ENCODE results near the gene TIAM1.

TIAM1 gene

GRCh38 chr21:31225713-31226112 lies 118.3 kb downstream of the TIAM1 start:
- no peak overlapping the region for H2BK5ac ChIP-seq (ENCODE audit: low read length)
- no peaks in the 10 kb centered on the region for H3K9me3 ChIP-seq (replicated peaks in 1 of 2; ENCODE audit: control insufficient read depth in 2 of 2, insufficient read depth in 1 of 2, low read depth in 1 of 2, low read length in 2 of 2)
- H3K4me2 ChIP-seq (ENCODE audit: insufficient read depth, low read length, poor library complexity, severe bottlenecking), result no peak overlapping the region
- H4K91ac ChIP-seq (ENCODE audit: low read depth, low read length, poor library complexity), result no peak overlapping the region
- no peak overlapping the region for H2BK15ac ChIP-seq (ENCODE audit: low read length)
- no peak overlapping the region for H2AK5ac ChIP-seq (ENCODE audit: low read depth, low read length)
- H3K27me3 ChIP-seq (ENCODE audit: control insufficient read depth in 3 of 3, insufficient read depth in 3 of 3, low read depth in 1 of 3, low read length in 3 of 3), result no peaks in the 10 kb centered on the region
- H3K4me3 ChIP-seq (ENCODE audit: low read length in 2 of 2), result no peak overlapping the region
- DNase-seq (ENCODE audit: low spot score), result no peak
- WGBS, 2 donors (ENCODE audit: extremely low coverage in 2 of 2, insufficient read length in 2 of 2, insufficient replicate concordance in 1 of 2), result no CpG with 5 or more reads among the region's 11 CpGs
- no peak overlapping the region for H2BK12ac ChIP-seq (ENCODE audit: low read length)
- H3K9ac ChIP-seq (ENCODE audit: low read depth, low read length, poor library complexity), result no peak overlapping the region
- H3K36me3 ChIP-seq (replicated peaks in 1 of 2; ENCODE audit: control insufficient read depth in 2 of 2, insufficient read depth in 2 of 2, low read length in 2 of 2), result peaks cover 2 to 51% of the 10 kb centered on the region in 2 donors
- no peaks in the 10 kb centered on the region for H3K79me1 ChIP-seq (ENCODE audit: low read depth, low read length)
- H3K27ac ChIP-seq (replicated peaks; ENCODE audit: low read length), result no peak overlapping the region
- no peak overlapping the region for H2BK120ac ChIP-seq (ENCODE audit: low read depth, low read length)
- H2AFZ ChIP-seq (ENCODE audit: low read length), result no peak overlapping the region
- no peak overlapping the region for H4K8ac ChIP-seq (ENCODE audit: low read depth, low read length)
- no peak overlapping the region for H3K4ac ChIP-seq (ENCODE audit: low read length)
- H3K23ac ChIP-seq (ENCODE audit: low read depth, low read length, poor library complexity), result no peak overlapping the region
- peaks cover 0 to 4% of the 10 kb centered on the region in 2 donors for H3K4me1 ChIP-seq (ENCODE audit: control insufficient read depth in 2 of 2, insufficient read depth in 1 of 2, low read depth in 1 of 2, low read length in 2 of 2)
- no peak overlapping the region for H3K14ac ChIP-seq (ENCODE audit: low read length)
- H3K18ac ChIP-seq (ENCODE audit: low read length), result no peak overlapping the region

DNA sequence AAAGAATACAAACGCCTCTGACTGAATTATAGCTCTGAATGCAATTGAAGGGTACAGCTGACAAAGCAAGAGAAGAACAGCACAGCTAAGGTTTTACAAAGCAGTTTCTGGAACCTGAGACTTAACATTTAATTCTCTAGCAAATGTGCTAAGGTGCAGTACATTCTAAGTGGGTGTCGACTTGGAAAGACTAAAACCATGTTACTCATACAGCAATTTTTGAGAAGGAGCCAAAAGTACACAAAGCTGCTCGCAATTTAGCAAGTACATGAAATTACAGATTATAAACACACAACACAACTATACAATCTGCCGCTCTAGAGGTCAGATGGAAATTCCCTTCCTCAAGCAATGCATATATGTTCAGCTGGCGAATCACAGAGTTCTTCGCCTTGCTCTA lies 121.9 kb downstream of the TIAM1 start:
- no peak overlapping the region for H2AFZ ChIP-seq (ENCODE audit: low read length)
- DNase-seq (ENCODE audit: low spot score), result no peak
- H3K36me3 ChIP-seq (replicated peaks in 1 of 2; ENCODE audit: control insufficient read depth in 2 of 2, insufficient read depth in 2 of 2, low read length in 2 of 2), result peaks cover 7 to 61% of the 10 kb centered on the region in 2 donors
- no peaks in the 10 kb centered on the region for H3K79me1 ChIP-seq (ENCODE audit: low read depth, low read length)
- no peak overlapping the region for H3K4me3 ChIP-seq (ENCODE audit: low read length in 2 of 2)
- no peak overlapping the region for H2BK5ac ChIP-seq (ENCODE audit: low read length)
- WGBS, 2 donors (ENCODE audit: extremely low coverage in 2 of 2, insufficient read length in 2 of 2, insufficient replicate concordance in 1 of 2), result no CpG with 5 or more reads among the region's 6 CpGs
- H3K9ac ChIP-seq (ENCODE audit: low read depth, low read length, poor library complexity), result no peak overlapping the region
- no peak overlapping the region for H4K91ac ChIP-seq (ENCODE audit: low read depth, low read length, poor library complexity)
- no peak overlapping the region for H4K8ac ChIP-seq (ENCODE audit: low read depth, low read length)
- no peaks in the 10 kb centered on the region for H3K27me3 ChIP-seq (ENCODE audit: control insufficient read depth in 3 of 3, insufficient read depth in 3 of 3, low read depth in 1 of 3, low read length in 3 of 3)
- H3K27ac ChIP-seq (replicated peaks; ENCODE audit: low read length), result no peak overlapping the region
- H2BK15ac ChIP-seq (ENCODE audit: low read length), result no peak overlapping the region
- no peak overlapping the region for H2AK5ac ChIP-seq (ENCODE audit: low read depth, low read length)
- H3K4me2 ChIP-seq (ENCODE audit: insufficient read depth, low read length, poor library complexity, severe bottlenecking), result no peak overlapping the region
- no peak overlapping the region for H3K23ac ChIP-seq (ENCODE audit: low read depth, low read length, poor library complexity)
- no peak overlapping the region for H2BK12ac ChIP-seq (ENCODE audit: low read length)
- no peak overlapping the region for H3K14ac ChIP-seq (ENCODE audit: low read length)
- H3K9me3 ChIP-seq (replicated peaks in 1 of 2; ENCODE audit: control insufficient read depth in 2 of 2, insufficient read depth in 1 of 2, low read depth in 1 of 2, low read length in 2 of 2), result no peaks in the 10 kb centered on the region
- H3K4me1 ChIP-seq (ENCODE audit: control insufficient read depth in 2 of 2, insufficient read depth in 1 of 2, low read depth in 1 of 2, low read length in 2 of 2), result peaks cover 3 to 8% of the 10 kb centered on the region in 2 donors
- H3K18ac ChIP-seq (ENCODE audit: low read length), result no peak overlapping the region
- H2BK120ac ChIP-seq (ENCODE audit: low read depth, low read length), result no peak overlapping the region
- no peak overlapping the region for H3K4ac ChIP-seq (ENCODE audit: low read length)

- Histone ChIP-seq H2BK5ac (ENCODE audit: low read length) (no peak overlapping the region), H4K91ac (ENCODE audit: low read depth, low read length, poor library complexity) (no peak overlapping the region), H3K18ac (ENCODE audit: low read length) (no peak overlapping the region), H2AK5ac (ENCODE audit: low read depth, low read length) (no peak overlapping the region), H3K9ac (ENCODE audit: low read depth, low read length, poor library complexity) (no peak overlapping the region), H2BK15ac (ENCODE audit: low read length) (no peak overlapping the region), H2AFZ (ENCODE audit: low read length) (no peak overlapping the region), H4K8ac (ENCODE audit: low read depth, low read length) (no peak overlapping the region), H3K23ac (ENCODE audit: low read depth, low read length, poor library complexity) (no peak overlapping the region), H3K4ac (ENCODE audit: low read length) (no peak overlapping the region), H2BK12ac (ENCODE audit: low read length) (no peak overlapping the region), H3K9me3 (replicated peaks in 1 of 2; ENCODE audit: control insufficient read depth in 2 of 2, insufficient read depth in 1 of 2, low read depth in 1 of 2, low read length in 2 of 2) (no peaks in the 10 kb centered on the region), H3K36me3 (replicated peaks in 1 of 2; ENCODE audit: control insufficient read depth in 2 of 2, insufficient read depth in 2 of 2, low read length in 2 of 2) (peaks cover 7 to 65% of the 10 kb centered on the region in 2 donors), H3K4me2 (ENCODE audit: insufficient read depth, low read length, poor library complexity, severe bottlenecking) (no peak overlapping the region), H3K79me1 (ENCODE audit: low read depth, low read length) (no peaks in the 10 kb centered on the region), H3K14ac (ENCODE audit: low read length) (no peak overlapping the region), H2BK120ac (ENCODE audit: low read depth, low read length) (no peak overlapping the region), H3K4me3 (ENCODE audit: low read length in 2 of 2) (no peak overlapping the region), H3K27ac (replicated peaks; ENCODE audit: low read length) (no peak overlapping the region), H3K4me1 (ENCODE audit: control insufficient read depth in 2 of 2, insufficient read depth in 1 of 2, low read depth in 1 of 2, low read length in 2 of 2) (peaks cover 3 to 8% of the 10 kb centered on the region in 2 donors), H3K27me3 (ENCODE audit: control insufficient read depth in 3 of 3, insufficient read depth in 3 of 3, low read depth in 1 of 3, low read length in 3 of 3) (no peaks in the 10 kb centered on the region)
- WGBS, 2 donors (ENCODE audit: extremely low coverage in 2 of 2, insufficient read length in 2 of 2, insufficient replicate concordance in 1 of 2), result no CpG with 5 or more reads among the region's 5 CpGs
- DNase-seq (ENCODE audit: low spot score), result no peak
Measured at GRCh38 chr21:31221043-31221442, 123.0 kb downstream of the TIAM1 start.

DNA sequence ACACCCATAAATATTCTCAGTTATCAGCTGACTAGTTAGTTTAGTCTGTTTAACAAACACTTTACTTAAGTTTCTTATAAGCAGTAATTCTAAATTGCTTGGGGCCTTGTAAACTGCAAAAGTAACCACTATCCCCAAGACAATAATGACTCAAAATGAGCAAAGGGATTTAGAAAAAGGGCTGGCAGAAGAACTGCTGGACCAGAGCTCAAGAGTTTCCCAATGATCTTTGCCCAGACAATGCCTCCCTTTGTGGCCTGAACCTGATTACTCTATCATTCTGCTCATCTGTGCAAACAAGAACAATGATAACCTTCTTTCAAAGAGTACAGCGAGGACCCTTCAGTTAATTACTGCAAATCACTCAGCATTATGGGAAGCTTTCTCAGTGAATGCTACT lies 123.5 kb downstream of the TIAM1 start:
- H3K79me1 ChIP-seq (ENCODE audit: low read depth, low read length), result no peaks in the 10 kb centered on the region
- H2BK15ac ChIP-seq (ENCODE audit: low read length), result no peak overlapping the region
- no peak overlapping the region for H2AK5ac ChIP-seq (ENCODE audit: low read depth, low read length)
- H3K14ac ChIP-seq (ENCODE audit: low read length), result no peak overlapping the region
- no peak overlapping the region for H4K91ac ChIP-seq (ENCODE audit: low read depth, low read length, poor library complexity)
- no peak overlapping the region for H3K4me3 ChIP-seq (ENCODE audit: low read length in 2 of 2)
- no peak overlapping the region for H3K4me2 ChIP-seq (ENCODE audit: insufficient read depth, low read length, poor library complexity, severe bottlenecking)
- H3K23ac ChIP-seq (ENCODE audit: low read depth, low read length, poor library complexity), result no peak overlapping the region
- no peak overlapping the region for H3K18ac ChIP-seq (ENCODE audit: low read length)
- no peak overlapping the region for H2BK5ac ChIP-seq (ENCODE audit: low read length)
- no peaks in the 10 kb centered on the region for H3K27me3 ChIP-seq (ENCODE audit: control insufficient read depth in 3 of 3, insufficient read depth in 3 of 3, low read depth in 1 of 3, low read length in 3 of 3)
- peaks cover 3 to 8% of the 10 kb centered on the region in 2 donors for H3K4me1 ChIP-seq (ENCODE audit: control insufficient read depth in 2 of 2, insufficient read depth in 1 of 2, low read depth in 1 of 2, low read length in 2 of 2)
- no peak overlapping the region for H3K27ac ChIP-seq (replicated peaks; ENCODE audit: low read length)
- H4K8ac ChIP-seq (ENCODE audit: low read depth, low read length), result no peak overlapping the region
- peak; percentile 38 for DNase-seq (ENCODE audit: low spot score)
- no peaks in the 10 kb centered on the region for H3K9me3 ChIP-seq (replicated peaks in 1 of 2; ENCODE audit: control insufficient read depth in 2 of 2, insufficient read depth in 1 of 2, low read depth in 1 of 2, low read length in 2 of 2)
- no peak overlapping the region for H2BK120ac ChIP-seq (ENCODE audit: low read depth, low read length)
- H3K4ac ChIP-seq (ENCODE audit: low read length), result no peak overlapping the region
- no peak overlapping the region for H2AFZ ChIP-seq (ENCODE audit: low read length)
- peaks cover 7 to 63% of the 10 kb centered on the region in 2 donors for H3K36me3 ChIP-seq (replicated peaks in 1 of 2; ENCODE audit: control insufficient read depth in 2 of 2, insufficient read depth in 2 of 2, low read length in 2 of 2)
- no peak overlapping the region for H3K9ac ChIP-seq (ENCODE audit: low read depth, low read length, poor library complexity)
- no peak overlapping the region for H2BK12ac ChIP-seq (ENCODE audit: low read length)
- WGBS, 2 donors (ENCODE audit: extremely low coverage in 2 of 2, insufficient read length in 2 of 2, insufficient replicate concordance in 1 of 2), result no CpG with 5 or more reads among the region's 1 CpG
